GM10847 (cell line): ENCODE measurements around the gene SPATS2L.

Source experiments
- POLR2A ChIP-seq: IDR thresholded peaks from 2 replicates; pipeline ENCODE4 v1.6.1; 2011; ENCODE audit not compliant: insufficient read length; ENCODE audit errors: extremely low read depth

SPATS2L gene

GRCh38 chr2:200329798-200330197, 23.3 kb downstream of the SPATS2L start:
- TF ChIP-seq POLR2A, result no peak

GRCh38 chr2:200330351-200331060, 24.0 kb downstream of the SPATS2L start:
- TF ChIP-seq POLR2A, result no peak

GRCh38 chr2:200331061-200331400, 24.5 kb downstream of the SPATS2L start:
- TF ChIP-seq POLR2A, result no peak

GRCh38 chr2:200335657-200336056, 29.2 kb downstream of the SPATS2L start:
- no peak for TF ChIP-seq POLR2A

- TF ChIP-seq POLR2A, result no peak
These were observed 30.6 kb downstream of the SPATS2L start for GRCh38 chr2:200336980-200337615.

GRCh38 chr2:200337621-200338020, 31.1 kb downstream of the SPATS2L start:
- no peak for TF ChIP-seq POLR2A

GRCh38 chr2:200338692-200339091, 32.2 kb downstream of the SPATS2L start:
- TF ChIP-seq POLR2A, result no peak

GRCh38 chr2:200340508-200341224, 34.2 kb downstream of the SPATS2L start:
- no peak for TF ChIP-seq POLR2A

- no peak for TF ChIP-seq POLR2A
These were observed 34.9 kb downstream of the SPATS2L start for GRCh38 chr2:200341376-200341775.

GRCh38 chr2:200342235-200342634, 35.7 kb downstream of the SPATS2L start:
- TF ChIP-seq POLR2A, result no peak

GRCh38 chr2:200342654-200343053, 36.2 kb downstream of the SPATS2L start:
- TF ChIP-seq POLR2A, result no peak

GRCh38 chr2:200345975-200346374, 39.5 kb downstream of the SPATS2L start:
- TF ChIP-seq POLR2A, result no peak

- no peak for TF ChIP-seq POLR2A
These were observed 40.8 kb downstream of the SPATS2L start for GRCh38 chr2:200347301-200347700.

GRCh38 chr2:200348897-200349563, 42.5 kb downstream of the SPATS2L start:
- TF ChIP-seq POLR2A, result no peak

- TF ChIP-seq POLR2A, result no peak
These were observed 43.4 kb downstream of the SPATS2L start for GRCh38 chr2:200349868-200350267.

- no peak for TF ChIP-seq POLR2A
These were observed 44.4 kb downstream of the SPATS2L start for GRCh38 chr2:200350850-200351285.
